Fibroblast of the aortic adventitia (primary cell): ENCODE data around the gene RANBP17. TPM values are rescaled to one million over a fixed set of nuclear protein-coding genes. Genes with fewer than 3 reads are reported as not detected.

Experiments
- DNase-seq: peaks from one replicate; pipeline ENCODE4 v3.0.0-alpha.2; 2010; ENCODE audit warnings: low read depth
- H3K4me3 ChIP-seq: 2 replicates; pipeline ENCODE4 v1.5.1; 2011; ENCODE audit warnings: low read depth, mild to moderate bottlenecking, control low read depth, low read length, moderate library complexity
- CTCF ChIP-seq: IDR thresholded peaks from 2 replicates; pipeline ENCODE4 v1.5.1; 2011; ENCODE audit warnings: mild to moderate bottlenecking, low read length, control low read depth, inconsistent platforms; ENCODE audit not compliant: insufficient read depth
- total RNA-seq: library from RNA; depleted of rRNA; stranded (reverse); fragments of >200 nt; gene quantifications from 2 replicates; pipeline ENCODE4 v1.2.3, GENCODE V29; 2012; ENCODE audit warnings: low replicate concordance

Gene RANBP17
- total RNA-seq, 1 donor = 10.6 TPM

GRCh38 chr5:171299851-171300250 is 438.0 kb downstream of the RANBP17 start:
- no peak for TF ChIP-seq CTCF
- H3K4me3 ChIP-seq = no peak overlapping the region
- DNase-seq = peak; percentile 24

GRCh38 chr5:171300358-171300757 is 438.5 kb downstream of the RANBP17 start:
- no peak for TF ChIP-seq CTCF
- H3K4me3 ChIP-seq = no peak overlapping the region
- peak; percentile 13 for DNase-seq

- DNase-seq = no peak
- no peak for TF ChIP-seq CTCF
- no peak overlapping the region for H3K4me3 ChIP-seq
Measured at GRCh38 chr5:171306166-171306565, 444.3 kb downstream of the RANBP17 start.

GRCh38 chr5:171306781-171307591 is 445.2 kb downstream of the RANBP17 start:
- DNase-seq = no peak
- H3K4me3 ChIP-seq = no peak overlapping the region
- no peak for TF ChIP-seq CTCF

GRCh38 chr5:171307789-171308452 is 446.1 kb downstream of the RANBP17 start:
- no peak for DNase-seq
- no peak for TF ChIP-seq CTCF
- H3K4me3 ChIP-seq = no peak overlapping the region

- H3K4me3 ChIP-seq = no peak within 1 kb of the TSS
- DNase-seq = no peak
- no peak for TF ChIP-seq CTCF
Measured at GRCh38 chr5:171308453-171309275, 446.8 kb downstream of the RANBP17 start, which contains the start of gene TLX3. Gene TLX3 (plus strand): TSS chr5:171309248. CDS start chr5:171309366, 118 bp downstream.
